Fibroblast of the conjunctiva (primary cell): ENCODE results near the gene MGST3.
"Not testable (repeated sequence)": the region's sequence is repeated elsewhere in the genome, so short reads cannot be mapped to it uniquely, and the experiment has no call there.

Source experiments
- DNase-seq: peaks from one replicate; pipeline ENCODE4 v3.0.0-alpha.2; 2010; ENCODE audit warnings: low read depth

MGST3 gene

GRCh38 chr1:165658766-165659580, 27.9 kb downstream of the MGST3 start:
- not testable (repeated sequence) for DNase-seq

- DNase-seq: no peak
These were observed 28.5 kb downstream of the MGST3 start for GRCh38 chr1:165659581-165659895.

- no peak for DNase-seq
These were observed 30.7 kb downstream of the MGST3 start for GRCh38 chr1:165661703-165662102.

- DNase-seq: no peak
These were observed 31.2 kb downstream of the MGST3 start for GRCh38 chr1:165662186-165662585.

- DNase-seq: peak; percentile 36
These were observed 35.3 kb downstream of the MGST3 start for GRCh38 chr1:165666152-165666825.

- DNase-seq: no peak
These were observed 37.1 kb downstream of the MGST3 start for GRCh38 chr1:165668184-165668583.

- DNase-seq: no peak
These were observed 40.5 kb downstream of the MGST3 start for GRCh38 chr1:165671526-165671925.

- no peak for DNase-seq
These were observed 43.6 kb downstream of the MGST3 start for GRCh38 chr1:165674599-165674998.

- no peak for DNase-seq
These were observed 44.8 kb downstream of the MGST3 start for GRCh38 chr1:165675794-165676193.

- DNase-seq: no peak
These were observed 47.5 kb downstream of the MGST3 start for GRCh38 chr1:165678509-165678908.

GRCh38 chr1:165679282-165680036, 48.4 kb downstream of the MGST3 start:
- no peak for DNase-seq

GRCh38 chr1:165680303-165680702, 49.3 kb downstream of the MGST3 start:
- no peak for DNase-seq

- not testable (repeated sequence) for DNase-seq
These were observed 49.7 kb downstream of the MGST3 start for GRCh38 chr1:165680773-165681172.

- DNase-seq: no peak
These were observed 52.9 kb downstream of the MGST3 start for GRCh38 chr1:165683848-165684485.

- no peak for DNase-seq
These were observed 55.3 kb downstream of the MGST3 start for GRCh38 chr1:165686121-165686970.

GRCh38 chr1:165686971-165687433, 56.0 kb downstream of the MGST3 start:
- DNase-seq: no peak

GRCh38 chr1:165688046-165688445, 57.0 kb downstream of the MGST3 start:
- no peak for DNase-seq

- DNase-seq: peak; percentile 31
These were observed 64.0 kb downstream of the MGST3 start for GRCh38 chr1:165695031-165695430.

GRCh38 chr1:165696625-165697100, 65.6 kb downstream of the MGST3 start:
- peak; percentile 94 for DNase-seq

- DNase-seq: no peak
These were observed 66.5 kb downstream of the MGST3 start for GRCh38 chr1:165697491-165697880.
